ENCODE measurements around the gene AUTS2.

GRCh38 chr7:70588191-70588921 is 990.1 kb downstream of the AUTS2 start:
- TF ChIP-seq CTCF (IDR thresholded peaks at IDR 0.05) (no peak), FOXJ3 (CRISPR knock-in tag; IDR thresholded peaks at IDR 0.05; ENCODE audit: borderline replicate concordance) (no peak), TEAD4 (CRISPR knock-in tag; IDR thresholded peaks at IDR 0.05) (no peak), ZNF512 (CRISPR knock-in tag; IDR thresholded peaks at IDR 0.05; ENCODE audit: borderline replicate concordance) (no peak), ELF4 (CRISPR knock-in tag; IDR thresholded peaks at IDR 0.05; ENCODE audit: low read depth) (no peak), MLX (CRISPR knock-in tag; IDR thresholded peaks at IDR 0.05) (no peak)
